Astrocyte (in vitro differentiated cells and primary cell): ENCODE results near the gene FNDC3A.

Experiments
- EZH2 ChIP-seq: IDR thresholded peaks from 2 replicates; pipeline ENCODE4 v1.6.1; 2012; ENCODE audit warnings: mild to moderate bottlenecking, low read length, inconsistent platforms; ENCODE audit not compliant: insufficient read depth
- TF ChIP-seq, protein P1 (sequence below): IDR thresholded peaks from 2 replicates; pipeline ENCODE4 v1.5.1; 2011; ENCODE audit warnings: low read depth, mild to moderate bottlenecking, inconsistent platforms, low read length, moderate library complexity; ENCODE audit not compliant: insufficient read depth

DNA sequence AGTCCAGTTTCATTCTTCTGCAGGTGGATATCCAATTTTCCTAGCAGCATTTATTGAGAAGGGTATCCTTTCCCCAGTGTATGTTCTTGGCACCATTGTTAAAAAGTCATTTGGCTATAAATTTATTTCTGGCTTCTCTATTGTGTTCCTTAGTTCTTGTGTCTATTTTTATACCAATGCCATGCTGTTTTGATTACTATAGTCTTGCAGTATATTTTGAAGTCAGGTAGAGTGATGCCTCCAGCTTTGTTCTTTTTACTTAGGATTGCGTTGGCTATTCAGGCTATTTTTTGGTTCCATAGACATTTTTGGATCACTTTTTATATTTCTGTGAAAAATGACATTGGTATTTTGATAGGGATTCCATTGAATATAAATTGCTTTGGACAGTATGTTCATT, 172.7 kb downstream of the FNDC3A start:
- TF ChIP-seq, protein P1, sequence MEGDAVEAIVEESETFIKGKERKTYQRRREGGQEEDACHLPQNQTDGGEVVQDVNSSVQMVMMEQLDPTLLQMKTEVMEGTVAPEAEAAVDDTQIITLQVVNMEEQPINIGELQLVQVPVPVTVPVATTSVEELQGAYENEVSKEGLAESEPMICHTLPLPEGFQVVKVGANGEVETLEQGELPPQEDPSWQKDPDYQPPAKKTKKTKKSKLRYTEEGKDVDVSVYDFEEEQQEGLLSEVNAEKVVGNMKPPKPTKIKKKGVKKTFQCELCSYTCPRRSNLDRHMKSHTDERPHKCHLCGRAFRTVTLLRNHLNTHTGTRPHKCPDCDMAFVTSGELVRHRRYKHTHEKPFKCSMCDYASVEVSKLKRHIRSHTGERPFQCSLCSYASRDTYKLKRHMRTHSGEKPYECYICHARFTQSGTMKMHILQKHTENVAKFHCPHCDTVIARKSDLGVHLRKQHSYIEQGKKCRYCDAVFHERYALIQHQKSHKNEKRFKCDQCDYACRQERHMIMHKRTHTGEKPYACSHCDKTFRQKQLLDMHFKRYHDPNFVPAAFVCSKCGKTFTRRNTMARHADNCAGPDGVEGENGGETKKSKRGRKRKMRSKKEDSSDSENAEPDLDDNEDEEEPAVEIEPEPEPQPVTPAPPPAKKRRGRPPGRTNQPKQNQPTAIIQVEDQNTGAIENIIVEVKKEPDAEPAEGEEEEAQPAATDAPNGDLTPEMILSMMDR = no peak
- no peak for TF ChIP-seq EZH2
